Activated naive CD4-positive, alpha-beta T cell treated with anti-CD3 and anti-CD28 coated beads for 36 hours (primary cell): ENCODE measurements around the gene LOXL3. TPM values are rescaled to one million over a fixed set of nuclear protein-coding genes. Genes with fewer than 3 reads are reported as not detected.
A peak's percentile ranks its signal among the peaks of the same experiment; 100 is the strongest.
"Not testable (repeated sequence)": the region's sequence is repeated elsewhere in the genome, so short reads cannot be mapped to it uniquely, and the experiment has no call there.

Experiments used
- CTCF ChIA-PET: fragments of 350-600 bp; sonication (Branson Sonifier 250); formaldehyde crosslinking; loops from one replicate; lab custom pipeline; 2021; ENCODE audit warnings: antibody characterized with exemption; lab: Charles Lee
- DNase-seq: peaks from one replicate; pipeline ENCODE4 v3.0.0-alpha.2; 2020
- H3K27ac Mint-ChIP-seq: one replicate; pipeline ENCODE4 v1.8.0; 2021; ENCODE audit warnings: mild to moderate bottlenecking, mixed read lengths
- H3K27me3 Mint-ChIP-seq: one replicate; pipeline ENCODE4 v1.8.0; 2021; ENCODE audit warnings: low read depth, mixed read lengths
- H3K36me3 Mint-ChIP-seq: one replicate; pipeline ENCODE4 v1.8.0; 2021; ENCODE audit warnings: low read depth, mixed read lengths
- H3K4me1 Mint-ChIP-seq: one replicate; pipeline ENCODE4 v1.8.0; 2021; ENCODE audit warnings: low read depth, mixed read lengths
- H3K4me3 Mint-ChIP-seq: one replicate; pipeline ENCODE4 v1.8.0; 2021; ENCODE audit warnings: mild to moderate bottlenecking, moderate library complexity, mixed read lengths
- H3K9me3 Mint-ChIP-seq: one replicate; pipeline ENCODE4 v1.8.0; 2021; ENCODE audit warnings: mixed read lengths
- intact Hi-C: fragments of 100-400 bp; cut with micrococcal nuclease; formaldehyde crosslinking; loops from one replicate; pipeline ENCODE4 v1.15.1; 2023
- total RNA-seq, 2 experiments: library from RNA; stranded (reverse); gene quantifications; one replicate each; pipeline ENCODE4 v1.2.3, GENCODE V29; 2021

Gene LOXL3
- total RNA-seq, 2 experiments from 2014 or later: 0.35 to 0.41 TPM

GRCh38 chr2:74483675-74484164 is 70.0 kb downstream of the LOXL3 start:
- H3K9me3 Mint-ChIP-seq, H3K27me3 Mint-ChIP-seq, DNase-seq: not testable (repeated sequence)
- peaks cover 32% of the 10 kb centered on the region for H3K4me1 Mint-ChIP-seq
- peak overlapping the region; percentile 93 for H3K4me3 Mint-ChIP-seq
- peaks cover 18% of the 10 kb centered on the region for H3K36me3 Mint-ChIP-seq
- CTCF ChIA-PET: interaction anchor here (0.6 to 8.2 kb wide), 19 partner anchors 8 to 804 kb away, joined by 3 to 144 read pairs (median 4); partner anchors contain the start of genes HTRA2, INO80B and MRPL53
- intact Hi-C loops: loop anchor here (1.0 to 5.0 kb wide), 11 partner anchors 11 to 393 kb away; partner anchors contain the start of genes AUP1, HK2, HTRA2 and MRPL53
- peak overlapping the region; percentile 98 for H3K27ac Mint-ChIP-seq

DNA sequence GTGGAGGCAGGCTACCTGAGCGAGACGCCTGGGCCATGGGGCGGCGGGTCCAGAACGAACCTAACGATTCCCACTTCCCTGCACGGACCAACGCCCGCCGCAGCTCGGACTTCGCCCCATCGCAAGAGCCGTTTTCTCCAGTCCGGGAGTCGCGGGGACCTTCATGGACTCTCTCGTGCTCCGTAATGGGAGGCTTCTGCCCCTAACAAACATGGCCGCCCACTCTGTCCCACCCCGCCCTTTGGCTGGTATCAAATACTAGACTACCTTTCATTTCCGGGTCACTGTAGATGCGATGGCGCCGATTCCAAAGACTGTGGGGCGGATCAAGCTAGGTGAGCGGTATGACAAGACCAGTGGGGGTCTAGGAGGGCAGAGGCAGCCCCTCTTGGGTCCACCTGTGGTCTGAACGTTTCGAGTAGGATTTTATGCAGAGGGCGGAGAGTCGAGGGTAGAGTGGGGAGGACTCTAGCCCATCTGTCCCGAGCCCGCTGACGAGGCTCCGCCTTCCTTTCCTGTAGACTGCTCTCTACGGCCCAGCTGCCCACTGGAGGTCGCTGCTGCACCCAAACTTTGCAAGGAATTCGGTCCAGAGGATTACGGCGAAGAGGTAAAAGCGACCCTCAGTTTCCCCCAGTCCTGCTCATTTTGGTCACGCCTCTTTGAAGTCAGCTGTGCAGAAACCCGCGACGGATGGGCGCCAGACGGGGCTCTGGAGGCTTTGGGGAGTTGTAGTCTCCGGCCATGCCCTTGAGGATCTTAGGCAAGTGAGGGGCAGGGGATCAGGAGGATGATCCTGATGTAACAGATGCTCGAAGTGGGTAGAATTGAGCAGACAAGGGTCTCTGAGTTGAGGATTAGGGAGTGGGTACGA is 70.7 kb downstream of the LOXL3 start, which contains the start of the genes CCDC142 and TTC31:
Gene CCDC142 (minus strand): TSS at position 198 of the 874 bp plus-strand sequence. CDS start 161 bp downstream, at position 37.
Gene TTC31 (plus strand): TSS at position 281 of the 874 bp plus-strand sequence. CDS start 15 bp downstream, at position 296.
- peaks cover 32% of the 10 kb centered on the region for H3K4me1 Mint-ChIP-seq
- intact Hi-C loops: loop anchor here (1.0 to 5.0 kb wide), 11 partner anchors 11 to 393 kb away; partner anchors contain the start of genes AUP1, HK2, HTRA2 and MRPL53
- H3K27ac Mint-ChIP-seq: peak within 1 kb of the TSS; percentile 98
- no peaks in the 10 kb centered on the region for H3K9me3 Mint-ChIP-seq
- DNase-seq: peak; percentile 97
- peaks cover 17% of the 10 kb centered on the region for H3K36me3 Mint-ChIP-seq
- H3K4me3 Mint-ChIP-seq: peak within 1 kb of the TSS; percentile 93
- CTCF ChIA-PET: interaction anchor here (0.5 to 8.2 kb wide), 23 partner anchors 8 to 198 kb away, joined by 3 to 144 read pairs (median 4); partner anchors contain the start of genes AUP1, HTRA2, INO80B and LBX2
- no peaks in the 10 kb centered on the region for H3K27me3 Mint-ChIP-seq

Other genes with a start within 250 kb of the LOXL3 start
- 1 to 10 TPM; 1.1 to 2.3 TPM for gene SLC4A5, start 210.5 kb downstream of the LOXL3 start, total RNA-seq
- 10 to 100 TPM; 54.0 to 61.7 TPM for gene DCTN1, start 173.6 kb downstream of the LOXL3 start, total RNA-seq
- gene C2orf81, start 132.3 kb downstream of the LOXL3 start, total RNA-seq: 1 to 10 TPM; 2.6 to 3.4 TPM
- 10 to 100 TPM; 67.2 to 70.8 TPM for gene WDR54, start 132.2 kb downstream of the LOXL3 start, total RNA-seq
- gene RTKN, start 112.0 kb downstream of the LOXL3 start, total RNA-seq: 1 to 10 TPM in 1 of 2 experiments, under 1 TPM in 1; 0.95 to 1.6 TPM
- 10 to 100 TPM; 26.5 to 28.3 TPM for gene INO80B, start 98.9 kb downstream of the LOXL3 start, total RNA-seq
- 10 to 100 TPM; 39.4 to 40.0 TPM for gene WBP1, start 95.5 kb downstream of the LOXL3 start, total RNA-seq
- 10 to 100 TPM; 38.8 to 39.1 TPM for gene MOGS, start 88.6 kb downstream of the LOXL3 start, total RNA-seq
- 100 to 1,000 TPM; 112 to 117 TPM for gene MRPL53, start 81.3 kb downstream of the LOXL3 start, total RNA-seq
- 1 to 10 TPM; 3.7 to 5.8 TPM for gene CCDC142, start 70.9 kb downstream of the LOXL3 start, total RNA-seq
- gene TTC31, start 70.9 kb downstream of the LOXL3 start, total RNA-seq: 10 to 100 TPM; 29.5 to 30.6 TPM
- gene LBX2, start 54.3 kb downstream of the LOXL3 start, total RNA-seq: under 1 TPM in 1 of 2 experiments, not detected in 1; 0.31 TPM
- gene PCGF1, start 46.2 kb downstream of the LOXL3 start, total RNA-seq: 10 to 100 TPM; 21.1 to 24.4 TPM
- gene TLX2, start 39.5 kb downstream of the LOXL3 start, total RNA-seq: under 1 TPM; 0.10 TPM
- gene DQX1, start 27.7 kb downstream of the LOXL3 start, total RNA-seq: under 1 TPM; 0.10 to 0.45 TPM
- 10 to 100 TPM; 77.4 to 78.5 TPM for gene AUP1, start 24.2 kb downstream of the LOXL3 start, total RNA-seq
- 10 to 100 TPM; 39.0 to 39.7 TPM for gene HTRA2, start 24.0 kb downstream of the LOXL3 start, total RNA-seq
- gene DOK1, start 778 bp upstream of the LOXL3 start, total RNA-seq: 10 to 100 TPM; 12.3 to 13.2 TPM
- gene M1AP, start 94.4 kb upstream of the LOXL3 start, total RNA-seq: under 1 TPM in 1 of 2 experiments, not detected in 1; 0.10 TPM
- 1 to 10 TPM; 4.3 to 5.3 TPM for gene SEMA4F, start 100.3 kb upstream of the LOXL3 start, total RNA-seq